ENCODE data around the gene RASAL2. TPM values are rescaled to one million over a fixed set of nuclear protein-coding genes. Genes with fewer than 3 reads are reported as not detected.

RASAL2 gene
- polyA plus RNA-seq, 2 of the 4 experiments (the other 2 are of a cell fraction) = 7.1 to 17.6 TPM

DNA sequence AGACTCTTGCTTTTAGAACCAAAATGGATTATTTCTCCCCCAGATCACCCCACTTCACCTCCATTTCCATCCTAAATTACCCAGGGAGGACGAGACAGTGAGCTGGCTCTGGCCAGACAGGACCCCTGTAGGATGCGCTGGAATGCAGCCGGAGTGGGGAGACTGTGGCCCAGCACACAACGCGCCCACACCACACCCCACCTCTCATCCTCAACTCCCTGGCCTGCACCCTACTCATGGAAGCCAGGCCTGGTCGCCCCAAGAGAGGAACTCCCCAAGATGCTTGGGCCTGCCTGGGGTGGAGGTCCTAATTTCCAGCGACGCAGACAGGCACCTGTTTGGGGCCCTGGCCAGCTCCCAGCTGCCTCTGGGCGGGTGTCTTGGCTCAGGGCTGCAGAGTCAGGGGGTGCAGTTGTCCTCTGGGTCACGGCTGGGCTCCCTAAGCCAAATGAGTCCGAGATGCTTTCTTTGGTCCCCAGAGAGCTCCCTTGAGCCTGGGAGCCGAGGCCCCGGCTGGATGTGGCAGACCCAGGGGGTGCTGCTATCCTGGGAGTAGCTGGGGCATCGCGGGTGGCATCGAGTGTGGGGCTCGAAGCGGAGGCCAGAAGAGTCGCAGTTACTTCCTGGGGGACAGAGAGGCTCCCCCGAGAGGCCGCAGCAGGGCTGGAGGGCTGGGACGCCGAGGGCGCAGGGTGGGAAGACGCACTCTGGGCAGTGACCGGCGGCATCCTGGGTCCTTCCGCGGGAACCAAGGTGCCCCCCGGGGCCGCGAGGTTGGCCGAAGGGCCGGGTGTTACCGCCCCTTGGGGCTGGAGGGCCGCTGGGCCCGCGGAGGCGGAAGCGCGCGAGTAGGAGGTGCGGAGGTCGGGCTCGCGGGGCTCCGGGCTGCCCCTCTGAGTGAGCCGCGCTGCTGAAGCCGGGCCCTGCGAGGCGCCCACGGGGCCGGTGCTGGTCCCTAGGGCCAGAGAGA, 392.5 kb downstream of the RASAL2 start:
- Histone ChIP-seq H3K4me2 (no peak overlapping the region), H3K4me3 (no peak overlapping the region), H3K4me1 (no peaks in the 10 kb centered on the region), H3K9me3 (no peaks in the 10 kb centered on the region), H3K27ac (no peak overlapping the region)
- ChIA-PET POLR2A (no interaction called here), CTCF (interaction anchor here (4.2 kb wide), 1 partner anchor 15 kb away, joined by 26 read pairs; no protein-coding TSS in a partner anchor)
- DNase-seq (ENCODE audit: low read depth in 1 of 2, low spot score in 1 of 2) = no peak
- FAIRE-seq = no peak
- ATAC-seq = peak in 1 of 2 experiments; percentile 12; a peak in 1 of 6 replicates
- 90% methylated on average over 41 of the region's 54 CpGs for WGBS (ENCODE audit: missing lambda C conversion rate)
- TF ChIP-seq HDAC2 (IDR thresholded peaks at IDR 0.05) (no peak), RCOR1 (IDR thresholded peaks at IDR 0.05; ENCODE audit: low read depth, low read length) (no peak), RFX5 (IDR thresholded peaks at IDR 0.05) (no peak), POLR2A (IDR thresholded peaks at IDR 0.05; ENCODE audit: low read length) (no peak), RNF2 (IDR thresholded peaks at IDR 0.05; ENCODE audit: borderline replicate concordance, low read depth) (no peak), ZFP36 (IDR thresholded peaks at IDR 0.05; ENCODE audit: borderline replicate concordance, partially characterized antibody) (no peak)
- TF ChIP-seq, protein P1, sequence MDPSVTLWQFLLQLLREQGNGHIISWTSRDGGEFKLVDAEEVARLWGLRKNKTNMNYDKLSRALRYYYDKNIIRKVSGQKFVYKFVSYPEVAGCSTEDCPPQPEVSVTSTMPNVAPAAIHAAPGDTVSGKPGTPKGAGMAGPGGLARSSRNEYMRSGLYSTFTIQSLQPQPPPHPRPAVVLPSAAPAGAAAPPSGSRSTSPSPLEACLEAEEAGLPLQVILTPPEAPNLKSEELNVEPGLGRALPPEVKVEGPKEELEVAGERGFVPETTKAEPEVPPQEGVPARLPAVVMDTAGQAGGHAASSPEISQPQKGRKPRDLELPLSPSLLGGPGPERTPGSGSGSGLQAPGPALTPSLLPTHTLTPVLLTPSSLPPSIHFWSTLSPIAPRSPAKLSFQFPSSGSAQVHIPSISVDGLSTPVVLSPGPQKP (IDR thresholded peaks at IDR 0.05; ENCODE audit: low read depth, low read length) = no peak
- TF ChIP-seq, protein P2, sequence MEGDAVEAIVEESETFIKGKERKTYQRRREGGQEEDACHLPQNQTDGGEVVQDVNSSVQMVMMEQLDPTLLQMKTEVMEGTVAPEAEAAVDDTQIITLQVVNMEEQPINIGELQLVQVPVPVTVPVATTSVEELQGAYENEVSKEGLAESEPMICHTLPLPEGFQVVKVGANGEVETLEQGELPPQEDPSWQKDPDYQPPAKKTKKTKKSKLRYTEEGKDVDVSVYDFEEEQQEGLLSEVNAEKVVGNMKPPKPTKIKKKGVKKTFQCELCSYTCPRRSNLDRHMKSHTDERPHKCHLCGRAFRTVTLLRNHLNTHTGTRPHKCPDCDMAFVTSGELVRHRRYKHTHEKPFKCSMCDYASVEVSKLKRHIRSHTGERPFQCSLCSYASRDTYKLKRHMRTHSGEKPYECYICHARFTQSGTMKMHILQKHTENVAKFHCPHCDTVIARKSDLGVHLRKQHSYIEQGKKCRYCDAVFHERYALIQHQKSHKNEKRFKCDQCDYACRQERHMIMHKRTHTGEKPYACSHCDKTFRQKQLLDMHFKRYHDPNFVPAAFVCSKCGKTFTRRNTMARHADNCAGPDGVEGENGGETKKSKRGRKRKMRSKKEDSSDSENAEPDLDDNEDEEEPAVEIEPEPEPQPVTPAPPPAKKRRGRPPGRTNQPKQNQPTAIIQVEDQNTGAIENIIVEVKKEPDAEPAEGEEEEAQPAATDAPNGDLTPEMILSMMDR (IDR thresholded peaks at IDR 0.05) = no peak
- TF ChIP-seq, protein P3, sequence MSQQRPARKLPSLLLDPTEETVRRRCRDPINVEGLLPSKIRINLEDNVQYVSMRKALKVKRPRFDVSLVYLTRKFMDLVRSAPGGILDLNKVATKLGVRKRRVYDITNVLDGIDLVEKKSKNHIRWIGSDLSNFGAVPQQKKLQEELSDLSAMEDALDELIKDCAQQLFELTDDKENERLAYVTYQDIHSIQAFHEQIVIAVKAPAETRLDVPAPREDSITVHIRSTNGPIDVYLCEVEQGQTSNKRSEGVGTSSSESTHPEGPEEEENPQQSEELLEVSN (IDR thresholded peaks at IDR 0.05; ENCODE audit: borderline replicate concordance, low read depth) = no peak
- TF ChIP-seq, protein P4, sequence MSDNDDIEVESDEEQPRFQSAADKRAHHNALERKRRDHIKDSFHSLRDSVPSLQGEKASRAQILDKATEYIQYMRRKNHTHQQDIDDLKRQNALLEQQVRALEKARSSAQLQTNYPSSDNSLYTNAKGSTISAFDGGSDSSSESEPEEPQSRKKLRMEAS (IDR thresholded peaks at IDR 0.05) = no peak
- TF ChIP-seq, protein P5, sequence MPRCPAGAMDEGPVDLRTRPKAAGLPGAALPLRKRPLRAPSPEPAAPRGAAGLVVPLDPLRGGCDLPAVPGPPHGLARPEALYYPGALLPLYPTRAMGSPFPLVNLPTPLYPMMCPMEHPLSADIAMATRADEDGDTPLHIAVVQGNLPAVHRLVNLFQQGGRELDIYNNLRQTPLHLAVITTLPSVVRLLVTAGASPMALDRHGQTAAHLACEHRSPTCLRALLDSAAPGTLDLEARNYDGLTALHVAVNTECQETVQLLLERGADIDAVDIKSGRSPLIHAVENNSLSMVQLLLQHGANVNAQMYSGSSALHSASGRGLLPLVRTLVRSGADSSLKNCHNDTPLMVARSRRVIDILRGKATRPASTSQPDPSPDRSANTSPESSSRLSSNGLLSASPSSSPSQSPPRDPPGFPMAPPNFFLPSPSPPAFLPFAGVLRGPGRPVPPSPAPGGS (IDR thresholded peaks at IDR 0.05) = no peak

DNA sequence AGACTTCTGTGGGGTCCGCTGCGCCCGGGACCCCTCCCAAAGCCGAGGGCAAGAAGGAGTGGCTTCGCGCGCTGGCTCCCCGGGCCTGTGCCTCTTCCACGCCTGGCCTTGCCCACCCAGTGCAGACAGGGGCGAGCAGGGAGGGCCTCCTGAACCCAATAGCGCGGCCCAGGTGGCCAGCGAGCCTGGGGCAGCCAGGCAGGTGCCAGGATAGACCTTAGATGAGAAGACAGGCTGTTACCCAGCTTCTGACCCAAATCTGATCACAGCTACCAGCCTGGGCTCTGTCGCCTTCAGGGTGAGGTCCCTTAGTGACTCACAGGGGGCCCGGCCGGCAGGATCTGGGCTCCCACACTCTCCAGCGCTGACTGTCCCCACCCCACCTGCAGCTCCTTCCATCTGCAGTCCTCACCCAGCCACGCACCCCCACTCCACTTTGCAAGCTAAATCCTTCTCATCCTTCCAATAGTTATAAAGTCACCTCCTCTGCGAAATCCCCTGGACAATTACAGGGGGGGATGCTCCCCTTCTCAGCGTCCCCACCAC, 393.2 kb downstream of the RASAL2 start:
- Histone ChIP-seq H3K9me3 (no peaks in the 10 kb centered on the region), H3K4me3 (no peak overlapping the region), H3K4me2 (no peak overlapping the region), H3K27ac (no peak overlapping the region), H3K4me1 (no peaks in the 10 kb centered on the region)
- ATAC-seq (peak in 1 of 2 experiments; percentile 14; a peak in 1 of 6 replicates), FAIRE-seq (no peak), DNase-seq (ENCODE audit: low read depth in 1 of 2, low spot score in 1 of 2) (no peak)
- CTCF ChIA-PET = interaction anchor here (4.2 kb wide), 1 partner anchor 14 kb away, joined by 26 read pairs; no protein-coding TSS in a partner anchor
- TF ChIP-seq, protein P6, sequence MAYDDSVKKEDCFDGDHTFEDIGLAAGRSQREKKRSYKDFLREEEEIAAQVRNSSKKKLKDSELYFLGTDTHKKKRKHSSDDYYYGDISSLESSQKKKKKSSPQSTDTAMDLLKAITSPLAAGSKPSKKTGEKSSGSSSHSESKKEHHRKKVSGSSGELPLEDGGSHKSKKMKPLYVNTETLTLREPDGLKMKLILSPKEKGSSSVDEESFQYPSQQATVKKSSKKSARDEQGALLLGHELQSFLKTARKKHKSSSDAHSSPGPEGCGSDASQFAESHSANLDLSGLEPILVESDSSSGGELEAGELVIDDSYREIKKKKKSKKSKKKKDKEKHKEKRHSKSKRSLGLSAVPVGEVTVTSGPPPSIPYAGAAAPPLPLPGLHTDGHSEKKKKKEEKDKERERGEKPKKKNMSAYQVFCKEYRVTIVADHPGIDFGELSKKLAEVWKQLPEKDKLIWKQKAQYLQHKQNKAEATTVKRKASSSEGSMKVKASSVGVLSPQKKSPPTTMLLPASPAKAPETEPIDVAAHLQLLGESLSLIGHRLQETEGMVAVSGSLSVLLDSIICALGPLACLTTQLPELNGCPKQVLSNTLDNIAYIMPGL (CRISPR knock-in tag; IDR thresholded peaks at IDR 0.05; ENCODE audit: borderline replicate concordance) = no peak
- TF ChIP-seq JUN (IDR thresholded peaks at IDR 0.05) = no peak
- TF ChIP-seq, protein P3 (IDR thresholded peaks at IDR 0.05; ENCODE audit: borderline replicate concordance, low read depth) = no peak
- no peak for TF ChIP-seq MYC (IDR thresholded peaks at IDR 0.05; ENCODE audit: borderline replicate concordance, low read length)
- no peak for TF ChIP-seq ZNF302 (CRISPR knock-in tag; IDR thresholded peaks at IDR 0.05)
- TF ChIP-seq, protein P5 (IDR thresholded peaks at IDR 0.05) = no peak
- WGBS (ENCODE audit: missing lambda C conversion rate) = 81% methylated on average over 17 of the region's 20 CpGs
- POLR2A ChIA-PET = no interaction called here

All from A549 (cell line).